ENCODE results near the gene WDR38. TPM values are rescaled to one million over a fixed set of nuclear protein-coding genes. Genes with fewer than 3 reads are reported as not detected.

WDR38 gene
- total and polyA plus RNA-seq, 2 of the 13 experiments (the other 11 are each of a cell fraction or from before 2014, with no cell fraction given) = not detected

GRCh38 chr9:124855944-124856765 is 2.9 kb downstream of the WDR38 start:
- in situ Hi-C loops (cut with HindIII; ENCODE audit: extremely low pct_ligation_motif_present, low pct_unique_long_range_greater_than_20kb) = no loop called here
- TF ChIP-seq AGO2 (optimal IDR thresholded peaks at IDR 0.05; ENCODE audit: low read depth, low read length) (peak; percentile 96), ZNF616 (CRISPR knock-in tag; IDR thresholded peaks at IDR 0.05; ENCODE audit: low read depth) (no peak), TOPORS (CRISPR knock-in tag; IDR thresholded peaks at IDR 0.05) (no peak), TBX3 (IDR thresholded peaks at IDR 0.05; ENCODE audit: borderline replicate concordance) (no peak), NR0B2 (CRISPR knock-in tag; IDR thresholded peaks at IDR 0.05) (0 out of 2 replicates have a peak, but pooled peaks have one; percentile 8), ZNF260 (CRISPR knock-in tag; IDR thresholded peaks at IDR 0.05; ENCODE audit: borderline replicate concordance, low read depth) (no peak), ZKSCAN1 (IDR thresholded peaks at IDR 0.05; ENCODE audit: low read length) (no peak), ZNF567 (CRISPR knock-in tag; IDR thresholded peaks at IDR 0.05; ENCODE audit: borderline replicate concordance) (no peak), TEAD2 (CRISPR knock-in tag; IDR thresholded peaks at IDR 0.05) (no peak), ZNF34 (CRISPR knock-in tag; IDR thresholded peaks at IDR 0.05; ENCODE audit: borderline replicate concordance) (no peak), ATF1 (CRISPR knock-in tag; IDR thresholded peaks at IDR 0.05) (no peak), ATF3 (CRISPR knock-in tag; IDR thresholded peaks at IDR 0.05) (no peak), ZBTB34 (CRISPR knock-in tag; IDR thresholded peaks at IDR 0.05) (0 out of 2 replicates have a peak, but pooled peaks have one; percentile 29), HNF1A (IDR thresholded peaks at IDR 0.05; ENCODE audit: low read depth) (no peak), HNF1A (CRISPR knock-in tag; IDR thresholded peaks at IDR 0.05; ENCODE audit: borderline replicate concordance) (no peak), XRCC5 (optimal IDR thresholded peaks at IDR 0.05; ENCODE audit: low read length) (peak; percentile 59), SAP130 (CRISPR knock-in tag; IDR thresholded peaks at IDR 0.05; ENCODE audit: low read depth) (peak; percentile 66), RAD21 (CRISPR knock-in tag; IDR thresholded peaks at IDR 0.05) (peak; percentile 67), MIER2 (CRISPR knock-in tag; IDR thresholded peaks at IDR 0.05) (no peak)

More at GRCh38 chr9:124855944-124856765, 2.9 kb downstream of the WDR38 start:
- Histone ChIP-seq H4K20me1 (ENCODE audit: insufficient read depth, low read length) (peaks cover 39% of the 10 kb centered on the region), H3K4me1 (ENCODE audit: insufficient read depth, low read length) (peaks cover 47% of the 10 kb centered on the region), H3K79me2 (ENCODE audit: insufficient read depth, low read length) (peaks cover 24% of the 10 kb centered on the region), H2AFZ (ENCODE audit: low read length) (no peak overlapping the region), H3K4me3 (replicated peaks in 1 of 3; ENCODE audit: insufficient read depth in 1 of 3, low read depth in 2 of 3, low read length in 3 of 3) (no peak overlapping the region), H3K27me3 (ENCODE audit: control insufficient read depth in 1 of 2, insufficient read depth in 2 of 2, low read length in 2 of 2) (no peaks in the 10 kb centered on the region; a peak in 2 of 5 replicates), H3K9ac (ENCODE audit: insufficient read depth, low read depth, low read length) (no peak overlapping the region), H3K27ac (ENCODE audit: extremely low read length, insufficient read depth, low read length) (no peak overlapping the region), H3K9me3 (ENCODE audit: low read length) (no peaks in the 10 kb centered on the region), H3K36me3 (replicated peaks in 1 of 2; ENCODE audit: control insufficient read depth in 1 of 2, insufficient read depth in 2 of 2, low read length in 2 of 2) (peaks cover 17 to 37% of the 10 kb centered on the region in 2 experiments), H3K4me2 (ENCODE audit: low read depth, low read length) (no peak overlapping the region)
- ATAC-seq (peak; percentile 62), DNase-seq (ENCODE audit: low spot score) (peak; percentile 59), FAIRE-seq (no peak)
- intact Hi-C loops (cut with micrococcal nuclease; ENCODE audit: unreplicated experiment) = no loop called here
- no TSS peak for BruUV-seq (replicated peaks)
- ChIA-PET POLR2A (interaction anchor here (0.6 to 4.2 kb wide), 10 partner anchors 15 to 85 kb away, joined by 3 to 39 read pairs (median 3); partner anchors contain the start of genes NR6A1 and OLFML2A), CTCF (ENCODE audit: low intra/inter-chr PET ratio, low total read pairs) (interaction anchor here (1.2 to 1.4 kb wide), 2 partner anchors 81 to 84 kb away, joined by 10 to 16 read pairs; no protein-coding TSS in a partner anchor)
- WGBS (ENCODE audit: low lambda C conversion rate) = 50% methylated on average over 9 of the region's 16 CpGs
